ENCODE measurements around the gene TSC22D1. TPM values are rescaled to one million over a fixed set of nuclear protein-coding genes. Genes with fewer than 3 reads are reported as not detected.
A peak's percentile ranks its signal among the peaks of the same experiment; 100 is the strongest.

TSC22D1 gene
- total RNA-seq, 2 donors from 2014 or later, result 30.7 to 50.1 TPM

- no peak for TF ChIP-seq POLR2A (IDR thresholded peaks at IDR 0.05)
- TF ChIP-seq CTCF (IDR thresholded peaks at IDR 0.05), result no peak
- no peak overlapping the region for H3K27ac ChIP-seq
- WGBS, 2 donors, result 34 to 52% methylated on average over 5 of the region's 5 CpGs
- no peaks in the 10 kb centered on the region for H3K9me3 ChIP-seq
- ATAC-seq, result peak; percentile 35
- no peaks in the 10 kb centered on the region for H3K36me3 ChIP-seq (replicated peaks in 1 of 2; ENCODE audit: insufficient read depth in 1 of 2, low read depth in 2 of 2)
- no peaks in the 10 kb centered on the region for H3K27me3 ChIP-seq
- DNase-seq, result peak in 2 of 4 donors; percentile 12 to 46
- intact Hi-C loops (cut with DNase I), result no loop called here
- H3K4me1 ChIP-seq, result peaks cover 8% of the 10 kb centered on the region
- no peak overlapping the region for H3K4me3 ChIP-seq
Measured at GRCh38 chr13:44382635-44383145, 193.4 kb downstream of the TSC22D1 start.

Other genes with a start within 250 kb of the TSC22D1 start
- 1 to 10 TPM; 1.6 to 5.2 TPM for gene SERP2, start 202.5 kb downstream of the TSC22D1 start, total RNA-seq